H1 (cell line): ENCODE results near the gene DMRTC1B.
"Not testable (repeated sequence)": the region's sequence is repeated elsewhere in the genome, so short reads cannot be mapped to it uniquely, and the experiment has no call there.

ENCODE experiments used
- CTCF ChIP-seq, 3 experiments: IDR thresholded peaks; 1 replicate in 2 of 3; 2 replicates in 1 of 3; pipeline versions ENCODE4 v1.5.1 to v1.6.1; 2011; ENCODE audit warnings: low read length in 3 of 3, mild to moderate bottlenecking in 3 of 3, inconsistent platforms in 2 of 3, low read depth in 1 of 3, moderate library complexity in 1 of 3; ENCODE audit not compliant: insufficient read depth in 1 of 3; ENCODE audit errors: control extremely low read depth in 1 of 3
- EP300 ChIP-seq, 2 experiments: IDR thresholded peaks; 1 replicate in 1 of 2; 2 replicates in 1 of 2; pipeline ENCODE4 v1.6.1; 2011 to 2012; ENCODE audit warnings: low read depth in 2 of 2, low read length in 2 of 2, mild to moderate bottlenecking in 2 of 2, borderline replicate concordance in 1 of 2, inconsistent platforms in 1 of 2, moderate library complexity in 1 of 2
- EZH2 ChIP-seq: fragments of 200-600 bp; sonication (generic); IDR thresholded peaks from 2 replicates; pipeline ENCODE4 v1.7.1; 2012; ENCODE audit warnings: low read depth, mild to moderate bottlenecking, moderate library complexity, low read length, inconsistent platforms; ENCODE audit not compliant: severe bottlenecking
- POLR2A ChIP-seq, 2 experiments: IDR thresholded peaks; 1 replicate in 1 of 2; 2 replicates in 1 of 2; pipeline ENCODE4 v1.6.1; 2011; ENCODE audit warnings: low read depth in 2 of 2, low read length in 2 of 2, mild to moderate bottlenecking in 2 of 2; ENCODE audit errors: control extremely low read depth in 1 of 2
- TAF1 ChIP-seq: IDR thresholded peaks from 2 replicates; pipeline ENCODE4 v1.6.1; 2011; ENCODE audit warnings: mild to moderate bottlenecking, low read depth, low read length
- USF2 ChIP-seq: IDR thresholded peaks from 2 replicates; pipeline ENCODE4 v1.6.1; 2011; ENCODE audit warnings: low read length, improper control_type of control experiment
- YY1 ChIP-seq: IDR thresholded peaks from 2 replicates; pipeline ENCODE4 v1.6.1; 2011; ENCODE audit warnings: low read depth, mild to moderate bottlenecking, low read length

GRCh38 chrX:72808110-72808509 is 31.4 kb downstream of the DMRTC1B start, which contains the start of gene FAM236D:
- TF ChIP-seq YY1; CTCF (IDR thresholded peaks at IDR 0.05; ENCODE audit: control extremely low read depth in 1 of 3, insufficient read depth in 1 of 3, low read depth in 1 of 3, low read length in 3 of 3); USF2; POLR2A (IDR thresholded peaks at IDR 0.05; ENCODE audit: control extremely low read depth in 1 of 2, low read depth in 2 of 2, low read length in 2 of 2); TAF1; EP300 (IDR thresholded peaks at IDR 0.05; ENCODE audit: borderline replicate concordance in 1 of 2, low read depth in 2 of 2, low read length in 2 of 2); EZH2: not testable (repeated sequence)
